GM19023 (cell line): ENCODE measurements around the gene HRH1.
"Not testable (repeated sequence)": the region's sequence is repeated elsewhere in the genome, so short reads cannot be mapped to it uniquely, and the experiment has no call there.

ENCODE experiments used
- ATAC-seq: cut with Tn5 transposase; IDR thresholded peaks from one replicate; pipeline ENCODE4 v1.9.1; 2021; ENCODE audit warnings: mild to moderate bottlenecking, moderate library complexity; ENCODE audit not compliant: unreplicated experiment

The HRH1 gene

DNA sequence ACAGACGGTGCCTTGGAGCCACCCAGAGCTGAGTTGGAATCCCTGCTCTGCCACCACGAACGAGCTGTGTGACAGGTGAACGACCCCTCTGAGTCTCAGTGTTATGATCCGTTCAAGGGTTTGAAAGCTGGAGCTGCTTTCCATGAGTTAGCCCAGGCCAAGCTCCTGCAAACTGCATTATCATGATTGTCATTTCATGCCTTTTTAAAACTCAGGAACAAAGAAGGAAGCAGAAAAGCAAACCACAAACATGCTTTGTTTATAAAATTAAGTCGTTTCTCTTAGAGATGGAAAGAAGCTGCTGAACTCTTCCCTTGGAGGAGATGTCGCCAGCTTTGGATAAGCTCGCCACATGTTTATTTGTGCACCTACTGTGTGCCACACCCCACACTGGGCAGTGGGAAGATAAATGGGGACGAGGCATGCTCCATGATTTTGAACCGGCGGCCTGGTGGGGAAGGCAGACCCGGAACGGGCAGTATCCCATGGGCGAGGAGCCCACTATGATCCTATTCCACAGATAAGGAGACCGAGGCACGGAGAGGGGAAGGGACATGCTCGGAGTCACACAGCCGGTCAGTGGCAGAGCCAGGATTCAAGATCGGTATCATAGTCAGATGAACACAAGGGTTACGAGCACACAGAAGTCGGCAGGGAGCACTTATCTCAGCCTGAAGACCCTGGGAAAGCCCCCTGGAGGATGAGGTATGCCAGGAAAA is 15.9 kb downstream of the HRH1 start:
- no peak for ATAC-seq

DNA sequence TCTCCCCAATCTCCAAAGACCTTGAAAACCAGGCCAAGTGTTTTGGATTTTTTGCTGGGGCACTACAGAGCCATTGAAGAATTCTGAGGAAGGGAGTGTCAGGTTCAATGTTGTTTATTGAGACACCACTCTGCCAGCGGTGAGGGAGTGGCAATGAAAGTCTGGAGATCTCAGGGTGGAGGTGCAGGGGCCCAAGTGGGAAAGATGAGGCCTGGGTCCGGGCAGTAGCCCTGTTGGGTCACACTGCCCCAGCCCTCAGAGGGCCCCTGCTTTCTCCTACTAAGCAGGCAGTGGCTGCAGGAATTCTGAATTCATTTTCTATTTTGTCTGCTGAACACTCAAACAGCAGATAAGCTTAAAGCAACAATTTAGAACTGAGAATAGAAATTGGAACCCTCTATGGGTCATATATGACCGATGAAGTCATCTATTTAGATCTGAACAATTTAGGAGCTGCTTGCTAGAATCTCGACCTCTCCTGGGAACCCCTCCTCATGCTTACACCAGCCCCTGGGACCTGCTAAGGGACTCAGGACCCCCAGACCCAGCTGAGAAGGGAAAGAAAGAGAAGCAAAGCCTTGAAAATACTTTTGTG is 17.9 kb downstream of the HRH1 start:
- no peak for ATAC-seq

- no peak for ATAC-seq
Observed at GRCh38 chr3:11173828-11174465, 19.7 kb downstream of the HRH1 start.

DNA sequence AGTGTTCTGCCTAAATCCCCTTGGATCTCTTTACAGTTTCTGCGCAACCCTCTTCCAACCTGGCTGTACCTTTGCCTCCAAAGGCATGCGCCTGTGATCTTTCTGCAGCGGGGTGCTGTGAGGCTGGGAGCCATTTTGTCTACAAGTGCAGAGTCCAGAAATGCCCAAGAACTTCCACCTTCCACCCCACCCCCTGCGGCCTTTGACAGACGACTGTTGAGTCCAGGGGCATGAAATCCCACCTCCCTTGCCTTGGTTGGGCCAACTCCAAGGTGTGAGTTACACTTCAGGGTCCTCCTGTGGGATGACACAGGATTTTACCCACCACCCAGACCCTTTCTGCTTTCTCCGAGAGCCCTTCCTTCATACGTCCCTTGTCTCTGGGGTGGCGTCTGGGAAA is 24.1 kb downstream of the HRH1 start:
- ATAC-seq: no peak

DNA sequence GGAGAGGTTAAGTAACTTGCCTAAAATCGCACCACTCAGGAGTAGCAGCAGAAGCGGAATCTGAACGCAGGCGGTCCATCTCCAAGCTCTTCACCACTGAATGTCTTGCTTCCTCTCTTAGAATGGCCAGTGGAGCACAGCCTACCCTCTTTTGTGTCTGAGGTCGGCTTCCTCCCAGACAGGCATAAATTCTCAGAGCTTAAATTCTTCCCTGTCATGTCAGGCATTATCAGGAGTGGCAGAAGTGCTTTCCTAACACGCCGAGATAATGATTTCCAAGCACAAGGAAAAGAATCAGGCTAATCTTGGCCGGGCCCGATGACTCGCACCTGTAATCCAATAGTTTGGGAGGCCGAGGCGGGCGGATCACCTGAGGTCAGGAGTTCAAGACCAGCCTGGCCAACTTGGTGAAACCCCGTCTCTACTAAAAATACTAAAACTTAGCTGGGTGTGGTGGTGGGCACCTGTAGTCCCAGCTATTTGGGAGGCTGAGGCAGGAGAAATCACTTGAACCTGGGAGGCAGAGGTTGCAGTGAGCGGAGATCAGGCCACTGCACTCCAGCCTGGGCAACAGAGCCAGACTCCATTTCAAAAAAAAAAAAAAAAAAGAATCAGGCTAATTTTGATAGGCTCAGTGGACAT is 30.2 kb downstream of the HRH1 start:
- not testable (repeated sequence) for ATAC-seq

- ATAC-seq: no peak
Observed at GRCh38 chr3:11185144-11185543, 30.9 kb downstream of the HRH1 start.

DNA sequence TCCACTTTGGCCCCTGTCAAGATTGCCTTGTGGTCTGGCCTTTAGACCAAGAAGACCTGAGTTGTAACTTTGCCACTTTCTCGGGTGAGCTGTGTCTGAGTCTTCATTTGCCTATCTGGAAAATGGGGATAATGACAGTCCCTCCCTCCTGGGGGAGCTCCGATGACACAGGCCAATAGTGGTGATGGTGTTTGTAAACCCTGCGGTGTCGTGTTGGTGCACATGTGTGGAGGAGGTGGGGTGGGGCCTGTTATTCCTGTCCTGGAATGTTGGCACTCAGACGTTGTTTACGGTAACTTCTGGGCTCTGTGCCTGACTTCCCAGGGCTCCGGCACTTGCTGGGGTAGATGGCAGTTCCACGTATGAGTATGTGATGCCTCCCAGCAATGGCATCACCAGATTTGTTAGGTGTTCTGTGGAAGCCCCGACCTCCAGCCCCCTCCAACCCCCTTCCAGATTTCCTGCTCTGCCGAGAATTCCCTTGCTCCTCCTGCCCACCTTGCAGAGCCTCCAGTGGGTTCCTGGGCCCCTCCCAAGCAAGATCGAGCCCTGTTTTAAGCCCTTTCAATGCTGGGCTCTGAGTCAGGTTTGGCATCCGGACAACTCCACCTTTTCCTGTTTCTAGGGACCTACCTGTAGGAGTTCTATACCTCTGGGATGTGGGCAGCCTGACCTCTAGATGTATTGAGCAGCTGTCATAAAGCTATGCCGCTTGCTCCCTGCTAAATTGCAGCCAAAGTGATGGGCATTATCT is 31.4 kb downstream of the HRH1 start:
- ATAC-seq: no peak

- no peak for ATAC-seq
Observed at GRCh38 chr3:11186318-11186692, 32.0 kb downstream of the HRH1 start.

- ATAC-seq: no peak
Observed at GRCh38 chr3:11186771-11187191, 32.5 kb downstream of the HRH1 start.

DNA sequence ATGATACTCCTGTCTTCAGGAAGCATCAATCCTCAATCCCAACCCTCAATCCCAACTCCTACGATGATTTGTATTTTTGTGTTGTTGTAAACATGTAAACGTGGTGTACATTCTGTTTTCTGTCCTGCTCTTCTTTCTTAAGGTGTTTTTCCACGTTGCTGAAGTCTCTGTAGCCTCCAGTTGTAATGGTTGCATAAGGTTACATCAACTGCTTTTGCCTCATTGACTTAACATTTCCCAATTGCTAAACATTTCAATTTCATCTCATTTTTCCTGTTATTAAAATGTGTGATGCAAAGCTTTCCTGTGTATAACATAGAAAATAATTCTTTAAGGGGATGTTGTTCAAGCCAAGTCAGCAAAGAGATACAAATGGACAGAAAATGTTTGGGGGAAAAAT is 33.4 kb downstream of the HRH1 start:
- no peak for ATAC-seq

- no peak for ATAC-seq
Observed at GRCh38 chr3:11188231-11188630, 33.9 kb downstream of the HRH1 start.

DNA sequence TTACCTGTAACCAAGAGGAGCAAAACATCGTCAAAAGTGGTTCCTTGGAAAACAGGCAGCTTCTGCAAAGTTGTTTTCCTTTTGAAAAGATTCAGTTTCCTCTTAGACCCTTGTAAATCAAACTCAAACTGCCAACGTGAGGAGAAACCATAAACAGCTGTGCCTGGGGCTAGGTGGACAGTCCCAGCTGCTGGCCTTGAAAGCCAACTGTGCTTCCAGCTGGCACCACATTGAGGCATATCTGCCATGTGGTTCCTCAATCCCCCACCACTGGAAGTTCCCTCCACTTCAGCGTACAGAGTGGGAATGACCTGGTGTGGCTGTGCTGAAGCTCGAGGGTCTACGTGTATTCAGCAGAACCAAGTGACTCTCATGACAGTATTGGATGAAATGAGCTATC is 40.9 kb downstream of the HRH1 start:
- no peak for ATAC-seq

DNA sequence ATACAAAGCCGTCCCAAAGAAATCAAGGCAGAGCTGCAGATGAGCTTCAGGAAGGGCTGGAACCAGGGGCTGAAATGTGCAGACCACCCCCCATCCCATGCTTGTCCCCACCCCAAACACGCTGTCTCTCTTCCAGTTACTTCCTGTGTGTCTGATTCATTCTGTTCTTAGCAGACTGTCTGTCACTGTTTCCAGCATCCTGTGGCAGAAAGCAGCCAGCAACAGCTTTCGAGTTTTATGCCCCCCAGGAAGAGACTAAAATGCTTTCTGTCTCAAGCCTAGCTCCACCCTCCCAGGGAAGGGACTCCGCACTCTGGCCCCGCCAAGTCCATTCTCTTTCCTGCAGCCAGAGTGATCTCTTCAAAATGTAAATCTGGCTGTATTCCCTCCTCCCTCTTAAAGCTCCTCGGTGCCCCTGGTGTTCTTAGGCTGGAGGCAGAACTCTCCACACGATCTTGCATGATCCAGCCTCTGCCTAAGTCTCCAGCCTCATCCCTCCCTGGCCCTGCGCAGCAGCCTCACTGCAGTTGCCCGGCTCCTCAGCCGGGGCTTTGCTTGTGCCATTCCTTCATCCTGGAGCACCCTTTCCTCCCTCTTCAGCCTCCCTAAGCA is 41.5 kb downstream of the HRH1 start:
- no peak for ATAC-seq

DNA sequence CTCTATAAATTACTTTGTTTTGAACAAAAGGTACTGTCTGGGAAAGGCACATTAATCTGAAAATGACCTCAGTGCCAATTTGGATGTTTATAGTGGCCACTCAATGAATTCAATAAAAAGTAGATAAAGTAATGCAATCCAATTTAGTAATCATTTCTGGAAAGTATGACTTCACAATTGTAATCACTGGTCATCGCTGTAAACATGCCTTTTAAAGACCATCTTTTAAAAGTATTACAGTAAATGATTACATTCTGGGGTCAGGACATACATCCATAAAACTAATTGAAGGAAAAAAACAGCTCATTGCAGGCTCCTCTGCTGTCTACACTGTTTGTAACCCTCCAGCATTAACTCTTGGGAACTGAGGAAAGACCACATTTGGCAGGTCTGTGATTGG is 43.2 kb downstream of the HRH1 start:
- no peak for ATAC-seq

GRCh38 chr3:11198070-11198469 is 43.8 kb downstream of the HRH1 start:
- ATAC-seq: no peak

DNA sequence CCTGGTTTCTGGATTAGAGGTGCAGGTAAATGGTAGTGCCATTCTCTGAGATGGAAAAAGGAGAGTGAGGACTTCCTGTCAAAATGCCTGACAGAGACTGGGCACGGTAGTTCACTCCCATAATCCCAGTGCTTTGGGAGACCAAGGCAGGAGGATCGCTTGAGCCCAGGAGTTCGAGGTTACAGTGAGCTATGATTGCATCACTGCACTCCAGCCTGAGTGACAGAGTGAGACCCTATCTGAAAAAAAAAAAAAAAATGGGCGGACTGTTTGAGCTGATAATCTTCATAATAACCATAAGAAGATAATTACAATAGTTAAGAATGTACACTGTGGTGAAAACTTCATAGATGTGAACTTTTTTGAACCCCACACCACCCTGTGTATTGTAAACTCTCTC is 44.2 kb downstream of the HRH1 start:
- no peak for ATAC-seq

DNA sequence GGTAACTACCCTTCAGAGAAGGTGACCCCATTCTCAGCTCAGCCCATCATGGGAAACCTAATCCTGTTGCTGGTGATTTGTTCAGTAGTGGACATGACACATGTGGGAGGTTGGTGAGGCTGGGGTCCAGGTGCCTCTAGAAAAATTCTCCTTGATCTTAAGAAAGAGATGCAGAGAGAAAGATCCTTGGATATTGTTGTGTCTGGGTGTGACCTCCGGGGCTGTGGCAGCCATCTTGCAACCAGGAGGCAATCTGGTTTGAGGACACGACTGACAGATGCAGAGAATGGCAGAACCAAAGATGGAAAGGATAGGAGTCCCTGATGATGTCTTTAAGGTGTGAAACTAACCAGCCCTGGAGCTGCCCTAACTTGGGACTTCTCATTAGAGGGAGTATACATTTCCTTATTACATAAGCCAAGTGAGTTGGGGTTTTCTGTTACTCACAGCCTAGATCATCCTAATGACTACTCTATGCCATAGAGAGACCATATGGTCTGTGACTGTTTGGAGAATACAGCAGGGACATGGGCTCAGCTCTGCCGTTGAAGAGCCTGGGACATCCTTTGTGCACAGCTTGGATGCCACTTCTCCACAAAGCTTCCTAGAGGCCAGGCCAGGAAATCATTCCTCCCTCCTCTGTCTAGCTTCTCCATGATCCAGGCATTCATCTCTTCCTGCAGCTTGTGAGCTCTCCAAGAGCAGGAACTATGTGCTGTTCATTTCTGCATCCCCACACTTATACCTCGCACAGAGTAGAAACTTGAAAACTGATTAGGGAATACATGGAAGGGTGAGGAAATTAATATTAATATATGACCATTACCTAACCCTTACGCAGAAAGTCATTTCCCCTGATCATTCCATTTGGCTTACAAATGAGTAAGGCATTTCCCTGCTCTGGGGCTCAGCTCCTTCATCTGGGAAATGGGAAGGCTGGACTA is 45.9 kb downstream of the HRH1 start:
- no peak for ATAC-seq

DNA sequence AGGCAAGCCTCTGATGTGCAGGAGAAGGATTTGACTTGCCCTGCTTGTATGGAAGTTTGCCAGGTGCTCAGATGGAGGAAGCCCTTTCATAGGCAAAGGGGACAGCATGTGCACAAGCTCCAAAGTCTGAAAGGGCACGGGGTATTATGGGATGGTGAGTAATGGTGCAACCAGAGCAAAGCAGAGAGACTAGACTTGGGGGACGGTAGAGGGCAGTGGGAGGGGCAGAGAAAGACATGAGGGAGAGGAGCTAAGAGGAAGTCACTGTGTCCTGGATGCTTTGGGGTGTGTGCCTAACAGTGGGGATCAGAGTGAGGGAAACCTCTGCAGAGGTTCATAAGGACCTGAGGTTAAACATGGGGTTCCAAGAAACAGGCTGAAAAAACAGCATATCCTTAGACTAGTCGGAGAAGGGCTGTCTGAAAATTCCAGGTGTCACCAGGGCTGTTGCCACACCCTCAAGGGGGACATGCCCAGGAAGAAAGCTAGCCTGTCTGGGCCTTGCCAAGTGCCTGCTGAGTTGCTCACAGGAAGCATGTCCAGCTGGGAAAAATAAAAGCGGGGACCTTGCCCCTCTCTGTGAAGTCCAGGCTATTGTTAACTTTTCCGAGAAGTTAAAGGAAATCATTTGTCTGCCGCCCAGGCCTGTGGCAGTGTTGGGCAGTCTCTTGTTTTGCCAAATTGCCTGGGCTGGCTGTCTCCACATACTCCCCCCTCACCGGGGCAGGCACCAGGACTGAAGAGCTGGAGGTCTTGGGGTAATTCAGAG is 47.1 kb downstream of the HRH1 start:
- ATAC-seq: no peak

GRCh38 chr3:11203961-11204360 is 49.7 kb downstream of the HRH1 start:
- ATAC-seq: no peak
